SH-SY5Y (cell line): ENCODE data around the gene SAP30BP.

Experiments
- GATA2 ChIP-seq: IDR thresholded peaks from 2 replicates; pipeline ENCODE4 v1.6.1; 2011; ENCODE audit warnings: mild to moderate bottlenecking, low read depth, low read length
- GATA3 ChIP-seq: IDR thresholded peaks from 2 replicates; pipeline ENCODE4 v1.6.1; 2011; ENCODE audit warnings: low read depth, mild to moderate bottlenecking, low read length, moderate library complexity

SAP30BP gene

GRCh38 chr17:75723171-75723930 lies 56.2 kb downstream of the SAP30BP start:
- no peak for TF ChIP-seq GATA3
- TF ChIP-seq GATA2: no peak

DNA sequence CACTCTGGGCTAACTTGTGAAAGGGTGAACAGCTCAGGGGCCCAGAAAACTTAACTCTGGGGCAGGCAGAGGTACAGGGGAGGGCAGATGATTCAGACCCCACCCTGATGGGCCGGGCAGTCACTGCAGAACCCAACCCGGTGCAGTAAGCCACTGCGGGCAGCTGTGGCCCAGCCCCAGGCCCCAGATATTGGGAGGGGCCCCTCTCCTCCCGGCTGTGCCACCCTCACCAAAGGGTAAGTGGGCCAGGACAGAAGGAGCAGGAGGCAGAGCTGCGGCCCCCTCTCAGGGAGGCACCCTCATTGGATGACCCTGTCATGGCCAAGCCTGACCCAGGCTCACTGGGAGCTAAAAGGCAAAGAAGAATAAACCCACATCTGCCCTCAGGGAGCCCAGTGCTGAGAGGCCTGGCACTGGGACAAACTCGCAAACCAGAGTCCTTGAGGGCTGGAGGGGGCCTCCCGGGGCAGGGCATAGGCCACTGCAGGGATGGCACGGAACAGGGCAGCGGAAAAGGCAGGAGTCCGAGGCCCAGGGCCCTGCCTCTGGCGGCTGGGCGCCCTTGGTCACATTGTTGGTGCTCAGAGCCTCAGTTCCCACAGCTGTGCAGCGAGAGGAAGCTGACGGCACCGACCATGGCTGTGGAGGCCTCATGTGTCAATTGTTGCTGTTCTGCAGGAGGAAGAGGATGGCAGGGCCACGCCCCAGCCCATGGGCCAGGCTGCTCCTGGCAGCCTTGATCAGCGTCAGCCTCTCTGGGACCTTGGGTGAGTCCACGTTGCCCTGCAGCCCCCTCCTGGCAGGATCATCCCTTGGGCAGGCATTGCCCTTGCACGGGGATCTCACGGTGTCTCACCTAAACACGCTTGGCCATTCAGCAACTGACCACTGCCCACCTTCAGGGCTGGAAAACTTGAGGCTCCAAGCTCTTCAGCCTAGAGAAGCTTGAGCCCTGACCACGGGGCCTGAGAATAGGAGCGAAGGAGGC lies 57.2 kb downstream of the SAP30BP start:
- TF ChIP-seq GATA3 (no peak), GATA2 (no peak)

DNA sequence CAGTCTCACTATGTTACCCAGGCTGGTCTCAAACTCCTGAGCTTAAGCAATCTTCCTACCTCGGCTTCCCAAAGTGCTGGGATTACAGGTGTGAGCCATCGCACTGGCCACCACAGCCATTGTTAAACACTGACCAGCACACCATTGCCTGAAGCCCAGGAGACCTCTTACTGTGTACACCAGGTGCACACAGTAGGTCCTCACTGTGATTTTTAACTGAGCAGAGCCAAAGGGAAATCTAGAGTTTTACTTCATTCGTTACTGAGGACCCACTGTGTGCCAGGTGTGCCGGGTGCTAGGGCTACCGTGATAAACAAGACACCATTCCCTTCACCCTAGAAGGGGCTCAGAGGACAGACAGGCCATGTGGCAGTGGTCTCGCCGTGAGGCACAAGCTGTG lies 58.4 kb downstream of the SAP30BP start:
- TF ChIP-seq GATA2 (no peak), GATA3 (no peak)

DNA sequence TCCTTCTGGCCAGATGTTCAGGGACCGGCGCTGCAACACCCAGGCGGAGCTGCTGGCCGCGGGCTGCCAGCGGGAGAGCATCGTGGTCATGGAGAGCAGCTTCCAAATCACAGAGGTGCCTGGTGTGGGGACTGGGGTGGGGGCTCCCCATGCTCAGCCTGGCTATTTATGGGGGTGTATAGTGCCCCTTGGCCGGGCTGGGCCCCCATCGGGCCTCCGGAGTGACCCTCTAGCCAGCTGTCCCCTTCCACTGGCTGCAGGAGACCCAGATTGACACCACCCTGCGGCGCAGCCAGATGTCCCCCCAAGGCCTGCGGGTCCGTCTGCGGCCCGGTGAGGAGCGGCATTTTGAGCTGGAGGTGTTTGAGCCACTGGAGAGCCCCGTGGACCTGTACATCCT lies 60.3 kb downstream of the SAP30BP start:
- TF ChIP-seq GATA3 (no peak), GATA2 (no peak)

- TF ChIP-seq GATA3: no peak
- TF ChIP-seq GATA2: no peak
Measured at GRCh38 chr17:75729351-75729750, 62.2 kb downstream of the SAP30BP start.

DNA sequence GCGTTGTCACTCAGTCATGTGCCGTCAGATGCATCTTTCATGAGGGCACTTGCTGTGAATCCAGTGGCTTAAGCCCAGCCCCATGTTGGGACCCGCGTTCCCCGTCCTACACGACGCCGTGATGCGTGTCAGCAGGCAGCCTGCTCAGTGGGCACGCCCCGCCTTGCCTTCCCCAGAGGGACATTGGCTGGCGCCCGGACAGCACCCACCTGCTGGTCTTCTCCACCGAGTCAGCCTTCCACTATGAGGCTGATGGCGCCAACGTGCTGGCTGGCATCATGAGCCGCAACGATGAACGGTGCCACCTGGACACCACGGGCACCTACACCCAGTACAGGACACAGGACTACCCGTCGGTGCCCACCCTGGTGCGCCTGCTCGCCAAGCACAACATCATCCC lies 62.9 kb downstream of the SAP30BP start:
- TF ChIP-seq GATA2: no peak
- no peak for TF ChIP-seq GATA3

- no peak for TF ChIP-seq GATA3
- TF ChIP-seq GATA2: no peak
Measured at GRCh38 chr17:75731086-75731715, 64.1 kb downstream of the SAP30BP start.

GRCh38 chr17:75731716-75732498 lies 64.8 kb downstream of the SAP30BP start:
- TF ChIP-seq GATA2: no peak
- TF ChIP-seq GATA3: no peak

DNA sequence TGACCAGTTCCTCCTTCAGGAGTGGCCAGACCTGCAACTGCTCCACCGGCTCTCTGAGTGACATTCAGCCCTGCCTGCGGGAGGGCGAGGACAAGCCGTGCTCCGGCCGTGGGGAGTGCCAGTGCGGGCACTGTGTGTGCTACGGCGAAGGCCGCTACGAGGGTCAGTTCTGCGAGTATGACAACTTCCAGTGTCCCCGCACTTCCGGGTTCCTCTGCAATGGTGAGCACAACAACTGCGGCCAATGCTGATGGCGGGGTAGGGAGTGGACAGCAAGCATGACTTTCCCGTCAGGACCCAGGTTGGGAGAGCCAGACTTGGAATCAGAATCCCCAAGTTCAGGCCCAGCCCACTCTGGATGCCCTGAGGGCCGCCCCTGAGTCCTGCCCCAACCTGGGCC lies 66.3 kb downstream of the SAP30BP start:
- TF ChIP-seq GATA2: no peak
- TF ChIP-seq GATA3: no peak

DNA sequence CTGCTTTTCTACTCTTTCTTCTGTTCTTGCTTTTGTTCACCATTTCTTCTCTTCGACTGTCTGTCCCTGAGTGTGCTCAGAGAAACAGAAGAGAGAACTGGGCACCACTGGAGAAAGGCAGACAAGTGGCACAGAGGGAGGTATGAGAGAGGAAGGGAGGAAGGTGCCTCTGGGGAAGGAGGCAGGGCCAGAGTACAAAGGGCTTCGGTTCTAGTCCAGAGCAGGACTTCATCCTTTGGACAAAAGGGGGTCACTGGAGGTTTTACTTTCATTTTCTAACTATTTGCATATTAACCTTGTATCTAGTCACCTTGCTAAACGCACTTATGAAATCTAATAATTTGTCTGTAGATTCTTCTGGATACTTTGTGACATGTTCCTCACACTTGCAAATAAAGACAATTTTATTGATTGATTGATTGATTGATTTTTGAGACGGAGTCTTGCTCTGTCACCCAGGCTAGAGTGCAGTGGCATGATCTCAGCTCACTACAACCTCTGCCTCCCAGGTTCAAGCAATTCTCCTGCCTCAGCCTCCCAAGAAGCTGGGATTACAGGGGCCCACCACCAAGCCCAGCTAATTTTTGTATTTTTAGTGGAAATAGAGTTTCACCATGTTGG lies 67.6 kb downstream of the SAP30BP start:
- TF ChIP-seq GATA2 (no peak), GATA3 (no peak)

GRCh38 chr17:75736173-75736835 lies 69.2 kb downstream of the SAP30BP start:
- no peak for TF ChIP-seq GATA2
- TF ChIP-seq GATA3: no peak

GRCh38 chr17:75737133-75737962 lies 70.2 kb downstream of the SAP30BP start:
- no peak for TF ChIP-seq GATA2
- TF ChIP-seq GATA3: no peak
